Brain microvascular endothelial cell (primary cell): ENCODE measurements around the gene NDUFAF2.

ENCODE experiments used
- DNase-seq: peaks from one replicate; pipeline ENCODE4 v3.0.0-alpha.2; 2020
- H3K27ac ChIP-seq: fragments of 250-450 bp; sonication (Bioruptor Pico); 2 replicates; pipeline ENCODE4 v1.5.1; 2020; ENCODE audit warnings: mild to moderate bottlenecking, moderate library complexity
- H3K27me3 ChIP-seq: fragments of 250-450 bp; sonication (Bioruptor Pico); replicated peaks from 2 replicates; pipeline ENCODE4 v1.5.1; 2020; ENCODE audit warnings: mild to moderate bottlenecking
- H3K36me3 ChIP-seq: fragments of 250-450 bp; sonication (Bioruptor Pico); replicated peaks from 2 replicates; pipeline ENCODE4 v1.5.1; 2020; ENCODE audit warnings: mild to moderate bottlenecking
- H3K4me3 ChIP-seq: 2 replicates; pipeline ENCODE4 v1.5.1; 2011; ENCODE audit warnings: low read depth, mild to moderate bottlenecking, control low read depth, low read length, moderate library complexity
- in situ Hi-C: cut with HindIII; loops from 2 replicates; pipeline ENCODE4 v1.10.0; 2017; ENCODE audit warnings: low sequenced_read_pairs, low pct_ligation_motif_present
- TF ChIP-seq, protein P1 (sequence below): IDR thresholded peaks from 2 replicates; pipeline ENCODE4 v1.5.1; 2011; ENCODE audit warnings: low read depth, mild to moderate bottlenecking, moderate library complexity, low read length, control low read depth, inconsistent platforms; ENCODE audit errors: missing control alignments

NDUFAF2 gene

DNA sequence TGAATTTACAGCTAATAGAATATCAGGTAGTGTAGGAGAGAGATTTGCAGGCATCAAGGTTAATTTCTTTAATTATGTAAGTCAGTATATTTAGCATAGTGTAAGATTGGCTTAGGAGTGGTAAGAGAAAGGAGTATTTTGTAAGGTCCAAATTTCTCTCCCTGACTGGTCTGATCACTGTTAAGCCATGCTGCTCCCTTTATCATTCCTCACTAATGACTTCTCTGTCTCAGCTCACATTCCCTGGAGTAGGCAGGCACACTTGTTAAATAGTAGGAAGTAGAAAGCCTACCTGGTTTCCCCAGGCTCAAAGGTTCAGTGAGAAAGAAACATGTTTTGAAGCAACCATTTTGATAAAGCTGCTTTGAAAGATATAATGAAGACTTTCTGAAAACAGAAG, 126.5 kb downstream of the NDUFAF2 start:
- in situ Hi-C loops = no loop called here
- no peak for DNase-seq
- no peaks in the 10 kb centered on the region for H3K27me3 ChIP-seq
- no peak overlapping the region for H3K4me3 ChIP-seq
- TF ChIP-seq, protein P1, sequence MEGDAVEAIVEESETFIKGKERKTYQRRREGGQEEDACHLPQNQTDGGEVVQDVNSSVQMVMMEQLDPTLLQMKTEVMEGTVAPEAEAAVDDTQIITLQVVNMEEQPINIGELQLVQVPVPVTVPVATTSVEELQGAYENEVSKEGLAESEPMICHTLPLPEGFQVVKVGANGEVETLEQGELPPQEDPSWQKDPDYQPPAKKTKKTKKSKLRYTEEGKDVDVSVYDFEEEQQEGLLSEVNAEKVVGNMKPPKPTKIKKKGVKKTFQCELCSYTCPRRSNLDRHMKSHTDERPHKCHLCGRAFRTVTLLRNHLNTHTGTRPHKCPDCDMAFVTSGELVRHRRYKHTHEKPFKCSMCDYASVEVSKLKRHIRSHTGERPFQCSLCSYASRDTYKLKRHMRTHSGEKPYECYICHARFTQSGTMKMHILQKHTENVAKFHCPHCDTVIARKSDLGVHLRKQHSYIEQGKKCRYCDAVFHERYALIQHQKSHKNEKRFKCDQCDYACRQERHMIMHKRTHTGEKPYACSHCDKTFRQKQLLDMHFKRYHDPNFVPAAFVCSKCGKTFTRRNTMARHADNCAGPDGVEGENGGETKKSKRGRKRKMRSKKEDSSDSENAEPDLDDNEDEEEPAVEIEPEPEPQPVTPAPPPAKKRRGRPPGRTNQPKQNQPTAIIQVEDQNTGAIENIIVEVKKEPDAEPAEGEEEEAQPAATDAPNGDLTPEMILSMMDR = no peak
- no peaks in the 10 kb centered on the region for H3K36me3 ChIP-seq
- no peak overlapping the region for H3K27ac ChIP-seq

DNA sequence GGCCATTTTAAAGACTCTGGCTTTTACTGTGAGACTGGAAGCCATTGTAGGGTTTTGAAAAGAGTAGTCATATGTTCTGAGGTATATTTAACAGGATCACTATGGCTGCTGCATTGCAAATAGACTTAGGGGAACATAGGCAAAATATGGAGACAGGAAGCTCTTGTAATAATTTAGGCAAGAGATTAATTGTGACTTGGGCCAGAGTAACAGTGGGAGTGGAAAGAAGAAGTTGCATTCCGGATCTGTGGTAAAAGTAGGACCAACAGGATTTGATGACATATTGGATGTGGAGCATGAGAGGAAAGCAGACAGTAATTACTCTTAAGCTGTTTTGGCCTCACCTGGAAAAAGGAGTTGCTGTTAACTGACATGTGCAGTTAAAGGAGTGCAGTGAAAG, 131.6 kb downstream of the NDUFAF2 start:
- no peak overlapping the region for H3K4me3 ChIP-seq
- no peak for DNase-seq
- in situ Hi-C loops = no loop called here
- TF ChIP-seq, protein P1 = no peak
- H3K27ac ChIP-seq = no peak overlapping the region
- no peaks in the 10 kb centered on the region for H3K27me3 ChIP-seq
- no peaks in the 10 kb centered on the region for H3K36me3 ChIP-seq

DNA sequence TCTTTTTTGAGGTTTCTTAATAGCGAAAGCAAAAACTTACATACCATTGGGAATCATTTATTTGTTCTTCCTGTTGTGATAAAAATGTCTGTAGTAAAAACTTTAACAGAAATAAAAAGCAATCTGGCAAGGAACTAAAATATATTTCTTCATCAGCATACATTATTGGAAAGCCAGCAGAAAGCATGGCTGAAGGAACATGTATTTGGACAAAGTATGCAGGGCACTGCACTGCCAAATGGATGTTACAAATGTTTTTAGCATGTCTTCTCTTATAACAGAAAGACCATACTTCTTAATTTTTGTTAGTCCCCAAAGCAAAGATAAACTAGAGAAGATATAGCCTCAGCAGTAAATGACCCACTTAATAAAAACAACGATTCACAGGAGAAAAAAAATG, 136.7 kb downstream of the NDUFAF2 start:
- no peak overlapping the region for H3K27ac ChIP-seq
- DNase-seq = no peak
- H3K27me3 ChIP-seq = no peaks in the 10 kb centered on the region
- in situ Hi-C loops = no loop called here
- TF ChIP-seq, protein P1 = no peak
- H3K36me3 ChIP-seq = no peaks in the 10 kb centered on the region
- H3K4me3 ChIP-seq = no peak overlapping the region

DNA sequence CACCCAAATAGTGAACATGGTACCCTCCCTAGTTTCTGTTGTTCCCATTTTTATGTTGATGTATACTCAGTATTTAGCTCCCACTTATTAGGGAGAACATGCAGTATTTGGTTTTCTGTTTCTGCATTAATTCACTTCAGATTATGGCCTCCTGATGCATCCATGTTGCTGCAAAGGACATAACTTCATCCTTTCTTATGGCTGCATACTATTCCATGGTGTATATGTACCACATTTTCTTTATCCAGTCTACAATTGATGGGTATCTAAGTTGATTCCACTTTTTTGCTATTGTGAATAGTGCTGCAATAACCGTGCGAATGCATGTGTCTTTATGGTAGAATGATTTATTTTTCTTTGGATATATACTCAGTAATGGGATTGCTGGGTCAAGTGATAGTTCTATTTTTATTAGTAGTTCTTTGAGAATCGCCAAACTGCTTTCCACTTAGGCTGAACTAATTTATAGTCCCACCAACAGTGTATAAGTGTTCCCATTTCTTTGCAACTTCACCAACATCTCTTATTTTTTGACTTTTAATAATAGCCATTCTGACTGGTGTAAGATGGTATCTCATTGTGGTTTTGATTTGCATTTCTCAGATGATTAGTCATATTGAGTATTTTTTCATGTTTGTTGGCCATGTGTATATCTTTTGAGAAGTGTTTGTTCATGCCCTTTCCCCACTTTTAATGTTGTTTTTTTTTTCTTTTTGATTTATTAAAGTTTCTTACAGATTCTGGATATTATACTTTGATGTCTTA, 137.7 kb downstream of the NDUFAF2 start:
- TF ChIP-seq, protein P1 = no peak
- in situ Hi-C loops = no loop called here
- Histone ChIP-seq H3K36me3 (no peaks in the 10 kb centered on the region), H3K4me3 (no peak overlapping the region), H3K27ac (no peak overlapping the region), H3K27me3 (no peaks in the 10 kb centered on the region)
- DNase-seq = no peak

DNA sequence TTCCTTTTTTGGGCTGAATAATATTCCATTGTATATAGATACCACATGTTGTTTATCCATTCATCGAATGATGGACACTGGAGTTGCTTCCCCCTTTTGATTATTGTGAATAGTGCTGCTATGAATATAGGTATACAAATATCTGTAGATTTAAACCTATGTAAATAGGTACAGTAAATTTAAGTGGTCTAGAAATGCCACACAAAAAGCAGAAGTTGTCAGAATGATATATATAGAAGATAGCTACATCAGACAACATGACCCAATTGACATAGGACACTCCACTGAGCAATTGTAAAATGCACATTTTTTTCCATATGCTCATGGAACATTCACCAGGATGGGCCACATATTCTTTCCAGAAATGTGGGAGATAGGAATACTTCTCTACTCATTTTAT, 139.7 kb downstream of the NDUFAF2 start:
- in situ Hi-C loops = no loop called here
- H3K27me3 ChIP-seq = no peaks in the 10 kb centered on the region
- TF ChIP-seq, protein P1 = no peak

DNA sequence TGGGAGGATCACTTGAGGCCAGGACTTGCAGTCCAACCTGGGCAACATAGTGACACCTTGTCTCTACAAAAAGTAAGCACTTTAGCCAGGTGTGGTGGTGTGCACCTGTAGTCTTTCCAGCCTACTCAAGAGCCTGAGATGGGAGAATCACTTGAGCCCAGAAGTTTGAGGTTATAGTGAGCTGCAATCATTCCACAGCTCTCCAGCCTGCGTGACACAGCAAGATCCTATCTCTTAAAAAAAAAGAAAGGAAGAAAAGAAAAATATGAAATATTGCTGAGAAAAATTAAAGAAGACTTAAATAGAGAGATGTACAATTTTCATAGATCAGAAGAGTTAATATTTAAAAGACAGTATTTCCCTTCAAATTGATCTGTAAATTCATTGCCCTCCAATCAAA, 140.9 kb downstream of the NDUFAF2 start:
- H3K4me3 ChIP-seq = no peak overlapping the region
- H3K27ac ChIP-seq = no peak overlapping the region
- H3K27me3 ChIP-seq = no peaks in the 10 kb centered on the region
- no peak for DNase-seq
- H3K36me3 ChIP-seq = no peaks in the 10 kb centered on the region
- in situ Hi-C loops = no loop called here
- TF ChIP-seq, protein P1 = no peak

More for the DNA sequence above, 139.7 kb downstream of the NDUFAF2 start:
- no peaks in the 10 kb centered on the region for H3K36me3 ChIP-seq
- H3K4me3 ChIP-seq = no peak overlapping the region
- no peak overlapping the region for H3K27ac ChIP-seq
- no peak for DNase-seq
